ENCODE data around the gene KBTBD8.

The KBTBD8 gene

GRCh38 chr3:66997560-66998112 is 471 bp upstream of the KBTBD8 start:
- ATAC-seq: peak; percentile 82 to 86

DNA sequence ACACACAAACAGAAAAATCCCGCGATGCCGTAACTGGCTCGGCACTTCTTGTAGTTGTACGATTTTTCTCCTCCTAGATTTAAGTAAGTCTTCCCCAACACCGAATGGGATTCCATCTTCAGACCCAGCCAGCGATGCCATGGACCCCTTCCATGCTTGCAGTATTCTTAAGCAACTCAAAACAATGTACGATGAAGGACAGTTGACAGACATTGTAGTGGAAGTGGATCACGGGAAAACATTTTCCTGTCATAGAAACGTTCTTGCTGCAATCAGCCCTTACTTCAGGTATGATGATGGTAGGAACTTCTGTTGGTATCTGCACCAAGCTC is 763 bp downstream of the KBTBD8 start:
- ATAC-seq: no peak

GRCh38 chr3:67000009-67000408 is 1.9 kb downstream of the KBTBD8 start:
- ATAC-seq: peak; percentile 66 to 73

DNA sequence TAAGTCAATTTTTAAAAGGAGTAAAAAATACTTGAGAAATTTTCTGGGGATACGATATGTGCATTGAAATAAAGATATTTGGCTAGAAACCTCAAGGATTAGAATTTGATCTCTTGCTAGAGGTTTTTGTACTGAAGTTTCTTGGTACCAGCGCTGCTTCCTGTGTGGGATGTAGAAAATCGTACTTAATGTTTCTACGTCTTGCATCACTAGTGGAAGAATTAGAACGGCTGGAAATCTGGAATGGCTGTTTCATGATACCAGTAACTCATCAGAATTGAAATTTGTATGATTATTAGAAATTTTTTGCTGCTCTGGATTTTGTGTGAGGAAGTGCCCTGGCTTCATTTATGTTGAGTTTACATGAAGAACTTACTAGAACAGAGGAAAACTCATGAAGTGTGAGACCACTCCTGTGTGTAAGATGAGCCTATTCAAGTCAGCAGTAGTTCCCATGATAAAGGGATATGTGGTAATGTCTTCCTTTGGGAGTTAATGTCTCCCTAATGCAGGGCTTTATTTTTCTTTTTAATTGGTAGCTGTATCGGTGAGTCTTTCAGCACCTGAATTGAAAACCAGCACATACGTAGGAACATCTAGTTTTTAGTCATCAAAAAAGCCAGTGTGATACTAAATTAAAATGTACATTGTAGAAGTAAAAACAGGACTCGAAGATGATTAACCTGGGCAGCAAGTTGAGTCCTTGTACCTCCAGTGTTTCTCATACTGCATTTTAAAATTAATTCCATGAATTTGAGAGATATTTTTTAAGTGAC is 3.2 kb downstream of the KBTBD8 start:
- peak in 1 of 2 donors; percentile 5 for ATAC-seq

DNA sequence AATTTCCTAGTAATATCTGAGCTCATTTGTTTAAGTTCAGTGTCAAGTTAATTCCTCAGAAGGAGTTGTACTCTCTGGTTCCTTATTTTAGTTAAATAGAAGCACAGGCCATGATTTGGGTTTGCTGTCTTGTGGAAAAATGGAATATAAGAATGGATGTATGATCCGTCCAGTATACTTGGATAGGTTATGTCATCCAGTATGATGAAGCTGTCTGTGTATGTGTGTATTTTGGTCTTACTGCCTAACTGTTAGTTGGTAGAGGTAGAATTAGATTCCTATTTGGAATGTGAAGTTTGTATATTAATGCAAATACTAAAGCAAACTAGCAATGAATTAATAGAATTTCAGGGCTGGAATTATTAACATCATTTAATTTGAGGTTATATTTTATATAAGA is 7.9 kb downstream of the KBTBD8 start:
- ATAC-seq: no peak

GRCh38 chr3:67006460-67006859 is 8.4 kb downstream of the KBTBD8 start:
- no peak for ATAC-seq

GRCh38 chr3:67008388-67008787 is 10.3 kb downstream of the KBTBD8 start:
- no peak for ATAC-seq

GRCh38 chr3:67009716-67010115 is 11.6 kb downstream of the KBTBD8 start:
- ATAC-seq: no peak

- ATAC-seq: no peak
Measured at GRCh38 chr3:67011414-67012131, 13.5 kb downstream of the KBTBD8 start.

GRCh38 chr3:67012564-67012963 is 14.5 kb downstream of the KBTBD8 start:
- ATAC-seq: no peak

GRCh38 chr3:67015702-67016484 is 17.8 kb downstream of the KBTBD8 start:
- no peak for ATAC-seq

DNA sequence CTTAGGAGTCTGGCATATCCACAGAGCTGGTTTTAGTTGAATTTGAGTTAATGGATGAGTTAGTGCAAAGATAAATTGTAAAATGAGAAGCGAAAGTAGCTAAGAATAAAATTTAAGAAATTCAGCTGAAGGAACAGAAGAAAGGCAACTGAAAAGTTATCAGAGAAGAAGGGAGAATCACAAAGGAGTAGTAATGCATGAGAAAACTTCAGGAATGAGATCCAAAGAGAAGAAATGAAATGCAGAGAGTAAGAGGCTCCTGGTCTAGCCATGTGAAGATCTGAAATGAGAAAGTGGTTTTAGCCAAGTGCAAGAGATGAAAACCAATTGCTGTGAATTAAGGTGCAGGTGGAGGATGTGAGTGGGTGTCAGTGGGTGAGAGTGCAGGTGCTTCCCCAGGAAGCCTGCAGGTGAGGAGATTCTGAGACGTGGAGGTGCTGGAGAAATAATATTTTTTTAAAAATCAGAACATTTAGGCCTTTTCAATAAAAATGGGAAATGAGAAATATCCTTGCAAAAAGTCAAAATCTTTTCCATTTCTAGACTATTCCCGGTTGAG is 18.5 kb downstream of the KBTBD8 start:
- ATAC-seq: no peak

GRCh38 chr3:67017211-67017610 is 19.1 kb downstream of the KBTBD8 start:
- ATAC-seq: peak; percentile 41 to 52

GRCh38 chr3:67018105-67018788 is 20.1 kb downstream of the KBTBD8 start:
- peak in 1 of 2 donors; percentile 30 for ATAC-seq

DNA sequence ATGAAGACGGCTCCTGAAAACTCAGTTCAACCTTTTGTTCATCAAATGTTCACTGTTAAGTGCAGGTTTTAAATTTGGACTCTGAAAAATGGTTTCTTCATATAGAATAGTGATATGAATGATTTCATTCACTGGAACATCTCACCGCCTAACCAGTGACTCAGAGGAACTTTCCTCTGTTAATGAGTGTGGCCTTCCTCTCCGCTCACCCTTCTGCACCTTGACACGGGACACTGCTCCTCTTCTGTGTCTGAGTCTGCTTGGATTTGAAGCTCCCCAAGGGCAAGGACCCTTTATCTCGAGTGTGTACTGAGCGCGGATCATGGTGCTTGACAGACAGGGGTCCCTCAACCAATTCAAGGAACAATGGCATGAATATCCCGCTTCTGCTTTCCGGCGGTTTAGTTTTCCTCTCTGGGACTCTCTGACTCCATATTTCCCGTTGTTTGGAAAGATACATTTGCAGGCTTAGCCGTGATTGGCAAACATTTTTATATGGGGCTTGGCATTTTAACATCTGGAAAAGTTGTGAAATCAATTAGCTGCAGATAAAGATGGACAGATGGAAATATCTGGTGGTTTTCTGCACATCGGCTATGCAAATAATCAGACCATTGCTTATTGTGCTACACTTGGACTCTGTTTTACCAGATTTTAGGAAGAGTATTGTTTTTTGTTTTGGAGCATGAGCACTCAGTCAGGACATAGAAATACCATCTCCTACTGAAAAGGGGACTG is 20.9 kb downstream of the KBTBD8 start:
- ATAC-seq: peak; percentile 60 to 73

DNA sequence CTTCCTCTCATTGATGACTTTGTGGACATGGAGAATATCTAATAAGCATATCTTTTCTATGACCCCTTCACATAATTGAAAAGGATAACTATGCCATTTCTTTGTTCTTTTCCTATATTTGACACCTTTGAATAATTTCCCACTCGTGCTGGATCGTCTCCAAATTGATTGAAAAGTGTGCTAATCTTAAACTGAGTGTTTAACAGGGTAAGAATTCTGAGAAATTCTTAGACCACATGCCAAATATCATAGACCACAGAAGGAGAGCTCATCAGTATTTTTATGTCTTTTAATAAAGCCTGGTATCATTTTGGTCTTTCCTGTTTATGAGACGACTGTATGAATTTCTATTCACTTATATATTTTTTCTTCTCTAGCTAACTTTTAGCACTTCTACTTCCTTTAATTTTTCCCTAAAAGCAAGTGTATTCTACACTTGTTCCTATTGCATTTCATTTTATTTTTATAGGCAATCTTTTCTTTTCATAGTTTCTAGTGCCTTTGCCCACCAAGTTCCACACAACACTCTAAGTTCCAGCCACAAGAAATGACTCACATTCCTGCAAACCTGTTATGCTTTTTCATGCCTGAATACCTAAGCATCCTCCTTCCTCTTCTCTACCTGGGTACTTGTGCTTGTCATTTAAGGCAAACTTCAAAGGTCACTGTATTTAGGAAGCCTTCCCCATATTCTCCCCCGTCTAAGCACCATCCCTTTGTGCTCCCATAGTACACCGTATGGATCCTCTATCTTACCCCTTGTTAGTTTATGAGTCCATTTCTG is 30.1 kb downstream of the KBTBD8 start:
- ATAC-seq: peak in 1 of 2 donors; percentile 44

DNA sequence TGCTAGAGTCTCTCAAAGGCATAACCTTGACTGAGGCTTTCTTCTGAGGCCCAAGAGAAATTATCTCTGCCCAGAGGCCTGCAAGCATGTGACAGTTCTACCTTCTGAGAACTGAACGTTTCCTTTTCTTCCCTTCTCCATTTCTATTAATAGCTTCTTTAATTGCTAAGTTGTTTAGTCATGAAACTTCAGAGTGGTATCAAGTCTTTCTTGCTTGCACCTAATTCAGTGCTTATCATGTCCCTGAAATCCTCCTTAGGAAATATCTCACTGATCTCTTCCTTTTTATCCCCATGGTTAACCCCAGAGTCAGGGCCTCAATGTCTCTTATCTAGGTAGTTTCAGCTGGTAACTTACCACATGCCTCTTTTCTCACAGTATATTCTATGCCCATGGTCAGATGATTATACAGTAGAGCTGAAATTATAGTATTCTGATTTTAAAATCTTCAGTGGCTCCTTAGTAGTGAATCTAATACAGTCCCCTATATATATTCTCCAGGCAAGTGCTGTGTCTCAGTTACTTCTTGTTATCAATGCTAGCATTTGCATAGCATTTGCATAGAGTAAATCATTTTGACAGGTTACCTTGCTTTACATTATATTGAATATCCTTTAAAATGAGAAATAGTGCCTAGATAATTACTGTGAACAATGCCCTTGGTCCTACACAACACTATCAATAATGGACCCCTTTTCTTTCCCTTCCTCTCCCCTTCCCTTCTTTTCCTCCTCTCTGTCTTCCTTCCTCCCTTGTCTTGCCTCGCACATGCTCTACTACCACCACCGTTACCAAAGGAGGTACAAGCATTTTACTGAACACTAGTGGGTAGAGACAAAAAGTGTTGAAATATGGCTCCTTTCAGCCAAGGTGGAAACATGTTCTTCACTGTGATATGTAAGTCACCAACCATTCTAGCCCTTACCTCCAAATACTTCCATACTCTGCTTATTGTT is 33.0 kb downstream of the KBTBD8 start:
- ATAC-seq: no peak

DNA sequence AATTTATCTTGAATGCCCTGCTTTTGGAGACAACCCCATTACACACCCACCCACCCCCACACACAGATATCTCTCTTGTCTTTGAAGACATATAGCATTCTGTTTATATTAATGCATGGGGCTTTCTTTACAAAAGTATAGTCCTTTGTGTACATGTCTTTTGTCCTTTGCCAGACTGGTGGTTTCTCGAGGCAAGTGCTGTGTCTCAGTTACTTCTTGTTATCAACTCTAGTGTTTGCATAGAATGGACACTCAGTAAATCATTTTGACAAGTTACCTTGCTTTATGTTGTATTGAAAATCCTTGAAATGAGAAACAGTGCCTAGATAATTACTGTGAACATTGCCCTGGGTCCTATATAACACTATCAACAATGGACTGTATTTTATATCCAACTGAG is 33.9 kb downstream of the KBTBD8 start:
- ATAC-seq: no peak

GRCh38 chr3:67033079-67033478 is 35.0 kb downstream of the KBTBD8 start:
- no peak for ATAC-seq

GRCh38 chr3:67034371-67034770 is 36.3 kb downstream of the KBTBD8 start:
- ATAC-seq: no peak
